NK-92 (cell line): ENCODE measurements around the gene MB.
"Not testable (repeated sequence)": the region's sequence is repeated elsewhere in the genome, so short reads cannot be mapped to it uniquely, and the experiment has no call there.

Experiments
- DNase-seq: peaks from one replicate; lab custom pipeline; 2025; ENCODE audit not compliant: unreplicated experiment; lab: John Stamatoyannopoulos, UW

Gene MB

DNA sequence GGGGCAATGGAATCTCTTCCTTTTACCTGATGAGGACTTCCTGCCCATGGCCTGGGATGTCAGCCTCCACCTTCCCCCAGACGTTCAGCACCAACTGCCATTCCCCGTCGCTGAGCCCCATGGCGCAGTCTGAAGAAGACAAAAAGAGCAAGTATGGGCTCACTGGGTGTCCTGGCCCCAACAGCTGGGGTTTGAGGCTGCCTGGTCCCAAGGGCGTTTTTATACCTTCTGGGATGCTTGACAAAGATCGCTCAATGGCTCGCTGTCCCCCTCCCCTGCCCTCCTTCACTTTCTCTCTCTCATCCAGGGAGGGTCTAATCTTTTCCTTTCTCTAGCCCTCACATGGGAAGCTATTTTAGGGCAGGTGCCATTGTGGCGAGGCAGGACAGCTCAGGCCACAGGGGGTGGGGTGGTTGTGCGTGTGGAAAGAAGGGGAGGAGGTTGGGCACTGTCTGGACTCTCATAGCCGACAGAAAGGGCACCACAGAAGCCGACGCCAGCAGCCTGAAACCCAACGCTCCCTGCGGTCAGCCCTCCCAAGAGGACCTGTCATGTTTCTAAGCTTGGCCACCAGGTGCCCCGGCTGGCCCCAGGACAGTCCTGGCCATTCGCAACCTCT, at the start of gene MB:
TSS of gene MB (minus strand) at position 193 of the 619 bp plus-strand sequence. CDS start at position 121, 72 bp downstream.
- no peak for DNase-seq

DNA sequence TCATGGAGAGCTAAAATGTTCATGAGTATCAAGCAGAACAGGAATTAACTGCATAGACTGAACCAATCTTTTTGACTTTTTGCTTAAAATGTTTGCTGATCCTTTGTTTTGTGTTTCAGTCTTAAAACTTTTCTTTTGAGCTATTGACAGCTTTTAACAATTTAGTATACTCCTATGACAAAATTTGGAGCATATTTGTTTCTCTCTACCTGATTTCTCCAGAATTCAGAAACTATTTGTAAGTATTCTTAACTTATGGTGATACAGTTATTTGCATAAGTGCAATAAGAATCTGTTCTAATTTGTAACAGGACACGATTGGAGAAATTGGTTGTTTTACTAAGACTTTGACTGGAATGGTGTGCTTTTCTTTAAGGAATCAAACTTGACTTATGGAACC, 49.6 kb upstream of the MB start:
- not testable (repeated sequence) for DNase-seq

DNA sequence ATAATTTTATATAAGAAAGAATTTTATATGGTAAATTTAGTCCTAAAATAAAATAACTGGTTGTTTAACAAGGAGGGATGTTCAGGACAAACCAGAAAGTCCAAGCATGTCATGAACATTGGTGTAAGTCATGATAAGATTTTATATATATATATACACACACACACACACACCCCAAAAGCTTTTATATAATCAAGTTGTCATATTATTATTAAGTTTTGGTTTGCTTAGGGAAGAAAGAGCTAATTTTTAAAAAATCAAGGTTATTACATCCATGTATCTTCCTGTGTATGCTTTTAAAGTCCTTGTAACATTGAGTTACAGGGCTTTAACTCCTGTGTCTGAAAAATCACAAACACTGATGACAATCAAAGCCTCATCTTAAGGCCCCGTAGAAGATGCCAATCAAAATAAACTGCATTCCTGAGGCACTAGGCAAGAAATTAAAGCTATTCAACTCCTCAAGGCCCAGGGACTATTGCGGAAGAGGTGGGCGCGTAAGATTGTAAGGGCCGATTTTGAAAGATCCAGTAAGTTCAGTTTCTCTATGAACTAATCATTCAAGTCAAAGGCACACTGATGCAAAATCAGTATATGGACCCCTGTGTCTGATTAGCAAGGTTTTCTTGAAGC, 47.9 kb upstream of the MB start:
- DNase-seq: no peak

DNA sequence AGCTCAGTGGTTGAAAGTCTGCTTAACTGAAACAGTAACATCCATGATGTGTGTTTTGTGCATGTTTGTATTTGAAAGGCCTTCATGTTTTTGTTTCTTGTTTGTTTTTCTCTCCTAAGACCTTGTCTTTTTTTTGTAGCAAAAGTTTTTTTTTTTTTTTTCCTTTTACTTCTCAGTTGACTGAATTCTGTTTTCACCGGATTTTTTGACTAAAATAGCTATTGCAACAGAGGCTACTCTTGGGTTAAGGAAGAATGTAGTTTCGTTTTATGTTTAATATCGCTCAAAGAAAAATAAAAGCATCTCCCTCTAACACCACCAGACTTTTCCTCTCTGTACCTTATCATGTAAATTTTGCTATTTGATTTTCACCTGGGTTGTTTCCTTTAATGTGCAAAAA, 46.2 kb upstream of the MB start:
- DNase-seq: no peak

DNA sequence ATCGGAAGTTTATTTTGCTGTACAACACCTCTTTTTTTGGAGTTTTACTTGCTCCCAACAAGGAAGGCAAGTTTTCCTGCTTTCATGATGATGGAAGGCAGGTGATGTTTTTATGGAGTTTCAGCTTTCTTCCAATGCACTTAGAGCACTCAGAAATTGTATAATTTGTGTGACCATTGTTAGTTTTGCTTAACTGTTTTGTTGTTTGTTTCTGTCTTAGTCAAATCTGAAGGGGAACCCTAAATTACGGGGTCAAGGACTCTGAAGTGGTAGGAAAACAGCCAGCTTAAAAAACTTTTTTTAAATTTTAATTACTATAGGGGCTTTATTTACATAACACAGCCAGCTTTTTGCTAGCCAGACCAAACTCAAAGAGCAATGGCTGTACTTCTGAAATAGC, 45.8 kb upstream of the MB start:
- DNase-seq: no peak

DNA sequence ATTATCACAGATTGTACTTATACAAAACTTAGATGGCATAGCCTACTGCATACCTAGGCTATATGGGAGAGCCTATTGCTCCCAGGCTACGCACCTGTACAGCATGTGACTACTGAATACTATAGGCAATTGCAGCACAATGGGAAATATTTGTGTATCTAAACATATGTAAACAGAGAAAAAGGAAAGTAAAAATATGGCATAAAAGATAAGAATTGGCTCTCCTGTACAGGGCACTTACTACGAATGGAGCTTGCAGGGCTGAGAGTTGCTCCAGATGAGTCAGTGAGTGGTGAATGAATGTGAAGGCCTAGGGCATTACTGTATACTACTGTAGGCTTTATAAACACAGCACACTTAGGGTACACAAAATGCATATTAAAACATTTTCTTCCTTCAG, 44.3 kb upstream of the MB start:
- no peak for DNase-seq

DNA sequence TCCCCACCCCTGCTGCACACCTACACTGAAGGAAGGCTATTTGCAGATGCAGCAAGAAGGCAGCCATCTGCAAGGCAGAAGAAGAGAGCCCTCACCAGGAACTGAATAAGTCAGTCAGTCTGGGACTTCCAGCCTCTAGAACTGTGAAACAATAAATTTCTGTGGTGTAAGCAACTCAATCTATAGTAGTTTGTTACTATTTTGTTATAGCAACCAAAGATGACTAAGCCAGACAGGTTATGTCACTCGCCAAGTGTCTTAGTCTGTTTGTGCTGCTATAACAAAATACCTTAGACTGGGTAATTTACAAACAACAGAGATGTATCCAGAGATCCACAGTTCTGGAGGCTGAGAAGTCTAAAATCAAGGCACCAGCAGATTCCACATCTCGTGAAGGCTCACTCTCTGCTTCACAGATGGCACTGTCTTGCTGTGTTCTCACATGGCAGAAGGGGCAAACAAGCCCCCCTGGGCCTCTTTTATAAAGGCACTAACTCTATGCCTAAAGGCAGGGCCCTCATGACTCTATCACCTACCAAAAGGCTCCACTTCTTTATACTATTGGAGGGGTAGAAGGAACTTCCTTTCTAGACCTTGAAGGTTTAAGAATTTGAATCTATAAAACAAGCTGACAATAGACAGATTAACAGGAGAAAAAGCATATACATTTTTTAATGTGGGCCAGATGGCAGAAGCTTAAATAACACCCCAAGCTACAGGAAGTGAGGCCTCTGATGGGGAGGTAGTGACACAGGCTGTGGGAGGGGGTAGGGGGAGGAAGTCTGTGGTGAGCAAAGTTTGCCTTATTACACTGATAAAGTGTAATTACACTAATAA, 43.4 kb upstream of the MB start:
- no peak for DNase-seq

DNA sequence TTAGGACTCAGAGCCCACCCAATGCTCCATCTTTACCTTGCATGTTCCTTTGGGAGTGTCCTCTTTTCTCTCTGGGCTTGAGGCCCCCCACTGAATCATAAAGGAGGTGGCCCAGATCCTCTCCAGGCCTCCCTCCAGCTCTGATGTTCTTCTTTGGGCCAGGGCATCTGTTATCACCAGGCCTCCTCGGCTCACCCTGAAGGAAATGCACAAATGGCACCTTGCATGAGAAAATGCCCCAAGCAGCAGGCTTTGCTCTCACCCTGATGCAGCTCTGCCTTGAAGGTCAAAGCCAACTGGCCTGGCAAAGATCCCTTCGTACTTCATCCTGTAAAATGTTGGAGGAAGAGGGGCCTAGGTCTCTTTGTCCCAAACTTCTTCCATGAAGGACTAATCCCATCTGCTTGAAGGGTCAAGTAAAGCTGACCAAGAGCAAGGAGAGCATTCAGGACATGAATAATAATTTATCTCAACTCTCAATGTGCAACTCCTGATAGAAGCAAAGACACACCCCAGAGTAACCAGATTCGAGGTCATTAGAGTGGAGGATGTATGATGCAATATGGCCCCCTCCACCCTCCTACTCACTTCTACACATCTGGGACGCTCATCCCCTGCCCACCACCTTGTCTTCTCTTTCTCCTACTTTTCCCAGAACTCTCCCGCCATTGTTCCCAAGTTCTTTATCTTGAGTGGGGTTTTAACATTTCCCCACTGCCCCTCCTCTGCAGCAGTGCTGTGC, 40.6 kb upstream of the MB start:
- no peak for DNase-seq

DNA sequence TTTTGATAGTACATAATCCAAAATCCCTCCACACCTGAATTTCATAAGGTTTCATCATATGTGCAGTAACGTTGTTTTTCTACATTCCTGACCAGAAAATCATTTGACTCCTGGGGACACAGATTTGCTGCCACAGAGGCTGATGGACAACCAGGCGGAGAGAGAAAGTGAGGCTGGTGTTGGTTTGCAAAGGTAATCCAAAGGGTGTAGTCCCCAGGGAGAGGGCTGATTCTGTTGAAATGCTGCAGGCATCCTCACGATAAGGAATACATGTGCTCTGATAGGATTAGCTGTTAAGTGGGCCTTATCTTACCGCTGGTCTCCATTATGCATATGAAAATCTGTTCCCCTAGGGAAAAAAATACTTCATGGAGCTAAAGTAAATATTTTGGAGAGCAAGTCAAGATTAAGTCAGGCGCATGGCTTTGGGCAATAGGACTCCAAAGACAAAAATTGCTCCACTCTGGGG, 39.2 kb upstream of the MB start:
- DNase-seq: no peak

DNA sequence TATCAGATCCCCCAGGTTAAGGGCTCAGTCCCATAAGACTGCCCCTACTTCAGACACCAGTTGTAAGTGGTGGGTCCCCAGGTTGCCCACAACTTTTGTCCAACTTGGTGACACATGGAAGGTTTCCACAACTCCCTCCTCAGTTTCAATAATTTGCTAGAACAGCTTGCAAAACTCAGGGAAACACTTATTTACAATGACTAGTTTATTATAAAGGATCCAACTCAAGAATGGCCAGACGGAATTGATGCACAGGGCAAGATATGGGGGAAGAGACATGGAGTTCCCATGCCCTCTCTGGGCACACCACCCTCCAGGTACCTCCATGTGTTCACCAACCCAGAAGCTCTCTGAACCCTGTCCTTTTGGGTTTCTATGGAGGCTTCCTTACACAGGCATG, 36.7 kb upstream of the MB start:
- DNase-seq: no peak

DNA sequence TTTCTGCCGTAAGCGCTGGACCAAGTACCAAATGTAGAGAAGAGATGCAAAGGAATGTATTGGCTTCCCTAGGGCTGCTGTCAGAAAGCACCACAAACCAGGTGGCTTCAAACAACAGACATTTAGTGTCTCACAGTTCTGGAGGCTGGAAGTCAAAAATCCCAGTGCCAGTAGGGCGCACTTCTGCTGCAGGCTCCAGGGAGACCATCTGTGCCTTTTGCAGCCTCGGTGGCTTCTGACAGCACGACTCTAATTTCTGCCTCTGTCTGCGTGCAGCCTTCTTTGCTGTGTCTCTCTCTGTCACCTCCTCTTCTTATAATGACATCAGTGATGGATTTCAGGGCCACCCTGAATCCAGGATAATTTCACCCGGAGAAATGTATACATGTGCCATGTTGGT, 34.0 kb upstream of the MB start:
- no peak for DNase-seq

DNA sequence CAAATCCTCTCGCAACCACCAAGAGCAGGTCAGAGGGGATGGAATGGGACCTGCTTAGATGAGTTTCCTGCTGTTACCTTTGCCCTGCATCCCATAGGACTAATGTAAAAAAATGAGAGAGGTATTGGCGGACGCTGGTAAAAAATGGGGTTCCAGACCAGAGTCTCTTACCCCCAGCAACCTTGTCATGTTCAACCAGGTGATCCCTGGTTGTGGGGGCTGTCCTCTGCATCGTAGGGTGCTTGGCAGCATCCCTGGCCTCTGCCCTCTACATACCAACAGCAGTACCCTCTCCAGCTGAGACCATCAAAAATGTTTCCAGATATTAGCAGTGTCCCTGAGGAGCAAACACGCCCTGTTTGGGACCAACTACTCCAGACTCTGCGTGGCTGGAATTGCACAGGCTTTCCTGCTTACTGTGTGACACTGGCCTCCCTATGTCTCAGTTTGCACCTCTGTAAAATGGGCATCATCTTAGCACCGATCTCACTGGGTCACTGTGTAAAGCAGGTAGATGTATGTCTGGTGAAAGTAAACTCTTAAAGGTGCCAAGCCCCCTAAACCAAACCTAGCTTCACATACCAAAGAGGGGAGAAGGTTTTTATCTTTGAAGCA, 32.6 kb upstream of the MB start:
- DNase-seq: no peak

DNA sequence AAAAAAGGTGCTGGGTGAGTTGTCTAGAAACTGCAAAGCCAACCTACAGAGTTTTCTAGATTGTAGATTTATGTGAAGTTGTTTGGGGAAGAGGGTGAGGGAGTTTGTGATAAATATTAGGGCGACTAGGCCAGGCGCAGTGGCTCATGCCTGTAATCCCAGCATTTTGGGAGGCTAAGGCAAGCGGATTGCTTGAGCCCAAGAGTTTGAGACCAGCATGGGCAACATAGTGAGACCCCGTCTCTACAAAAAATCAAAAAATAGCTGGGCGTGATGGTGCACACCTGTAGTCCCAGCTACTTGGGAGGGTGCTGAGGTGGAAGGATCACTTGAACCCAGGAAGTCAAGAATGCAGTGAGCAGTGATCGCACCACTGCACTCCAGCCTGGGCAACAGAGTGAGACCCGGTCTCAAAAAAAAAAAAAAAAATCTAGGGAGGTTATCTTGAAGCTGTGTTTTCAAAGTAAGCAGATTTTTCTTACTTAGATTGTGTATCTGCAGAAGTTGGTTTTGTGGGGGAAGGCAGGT, 32.0 kb upstream of the MB start:
- no peak for DNase-seq

DNA sequence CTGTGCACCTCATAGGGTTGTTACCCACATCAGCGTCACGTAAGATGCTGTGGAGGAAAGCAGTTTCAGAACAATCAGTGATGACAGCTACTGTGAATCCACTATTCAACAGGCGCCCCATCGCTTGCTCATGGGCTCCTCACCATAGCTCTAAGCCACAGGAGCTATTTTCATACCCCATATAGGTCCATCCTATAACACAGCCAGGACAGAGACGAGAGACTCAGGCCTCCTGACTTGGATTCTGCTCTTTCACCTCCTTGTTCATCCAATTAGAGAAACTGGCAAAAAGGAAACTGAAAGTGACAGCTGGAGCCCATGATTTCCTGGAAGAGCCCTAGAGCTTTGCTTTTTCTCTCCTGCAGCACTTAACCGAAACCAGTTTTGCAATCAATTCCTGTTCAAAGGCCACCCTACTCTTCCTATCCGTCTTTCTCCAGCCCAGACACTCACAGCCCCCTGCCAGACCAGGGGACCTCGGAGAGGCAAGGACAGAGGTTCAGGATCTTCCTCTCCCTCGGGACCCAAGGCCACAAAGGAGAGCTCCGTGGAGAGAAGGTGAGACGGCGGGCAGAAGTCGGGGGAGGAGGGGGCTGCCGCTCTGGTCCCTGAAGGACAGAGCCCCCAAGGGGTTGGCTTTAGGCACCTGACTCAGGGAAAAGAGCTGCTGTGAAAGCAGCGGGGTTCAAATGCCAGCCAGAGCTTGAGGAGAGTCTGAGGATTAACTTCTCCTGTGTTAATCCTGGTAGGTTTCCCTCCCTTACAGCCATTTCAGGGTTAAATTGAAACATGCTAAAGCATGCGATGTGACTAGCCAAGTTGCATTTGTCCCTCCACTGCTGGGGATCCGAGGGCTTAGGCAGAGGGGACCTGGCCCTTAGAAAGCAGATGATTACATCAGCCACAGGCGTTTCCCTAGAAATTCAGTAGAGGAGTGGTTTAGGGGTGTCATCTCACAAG, 31.2 kb upstream of the MB start, which contains the start of gene APOL6:
TSS of gene APOL6 (plus strand) at position 381 of the 960 bp plus-strand sequence. CDS start 7,980 bp downstream, outside the sequence.
- no peak for DNase-seq

DNA sequence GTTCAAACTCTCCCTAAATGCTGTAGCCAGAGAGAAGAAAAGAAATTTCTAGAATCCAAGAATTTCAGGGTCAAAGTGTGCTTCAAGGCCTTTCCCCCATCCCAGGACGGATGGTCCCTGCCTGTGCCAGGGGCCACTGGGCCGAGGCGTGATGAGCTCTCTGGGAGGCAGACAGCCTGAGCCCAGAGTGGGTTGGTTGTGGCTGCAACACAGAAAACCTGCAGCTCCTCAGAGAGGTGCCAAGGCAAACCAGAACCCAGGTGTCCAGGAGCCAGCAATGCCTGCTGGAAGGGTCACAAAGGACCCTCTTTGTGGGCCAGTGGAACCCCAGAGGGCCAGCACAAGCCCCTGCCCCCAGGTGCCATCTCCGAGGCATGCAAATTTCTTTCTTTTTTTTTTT, 28.5 kb upstream of the MB start:
- DNase-seq: no peak

DNA sequence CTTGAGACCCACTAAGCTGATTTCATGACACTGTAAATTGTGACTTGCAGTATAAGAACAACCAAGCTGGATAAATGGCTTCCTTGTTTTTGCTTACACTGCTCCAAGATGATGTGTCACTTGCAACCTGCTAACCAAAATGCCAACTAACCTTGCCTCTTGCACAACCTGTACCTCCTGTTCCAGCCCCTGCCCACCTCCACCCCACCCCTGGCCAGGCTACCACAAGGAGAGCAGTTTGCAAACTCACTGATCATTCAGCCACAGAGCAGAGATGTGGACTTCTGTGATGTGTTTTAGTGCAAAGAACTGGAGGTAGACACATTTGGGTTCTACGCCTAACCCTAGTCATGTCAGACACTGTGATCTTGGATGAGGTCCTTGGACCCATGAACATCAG, 26.9 kb upstream of the MB start:
- no peak for DNase-seq

DNA sequence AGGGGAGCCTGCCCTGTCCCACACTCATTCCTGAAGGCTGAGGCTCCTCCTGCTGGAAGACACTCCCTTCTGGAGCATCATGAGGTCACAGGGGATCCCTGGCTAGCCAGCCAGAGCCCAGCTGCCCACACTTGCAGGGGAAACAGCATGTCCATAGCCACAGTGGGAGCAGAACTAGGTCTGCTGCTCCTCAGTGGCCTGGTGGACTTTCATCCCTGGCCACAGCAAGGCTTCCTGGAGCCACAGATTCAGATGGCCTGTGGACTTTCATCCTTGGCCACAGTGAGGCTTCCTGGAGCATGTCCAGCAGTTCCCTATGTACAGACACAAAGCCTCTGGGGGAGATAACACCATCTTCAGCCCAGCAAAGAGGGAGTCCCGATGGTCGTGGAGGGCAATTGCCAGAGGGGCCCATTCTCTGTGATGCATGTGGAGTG, 25.2 kb upstream of the MB start:
- DNase-seq: no peak

DNA sequence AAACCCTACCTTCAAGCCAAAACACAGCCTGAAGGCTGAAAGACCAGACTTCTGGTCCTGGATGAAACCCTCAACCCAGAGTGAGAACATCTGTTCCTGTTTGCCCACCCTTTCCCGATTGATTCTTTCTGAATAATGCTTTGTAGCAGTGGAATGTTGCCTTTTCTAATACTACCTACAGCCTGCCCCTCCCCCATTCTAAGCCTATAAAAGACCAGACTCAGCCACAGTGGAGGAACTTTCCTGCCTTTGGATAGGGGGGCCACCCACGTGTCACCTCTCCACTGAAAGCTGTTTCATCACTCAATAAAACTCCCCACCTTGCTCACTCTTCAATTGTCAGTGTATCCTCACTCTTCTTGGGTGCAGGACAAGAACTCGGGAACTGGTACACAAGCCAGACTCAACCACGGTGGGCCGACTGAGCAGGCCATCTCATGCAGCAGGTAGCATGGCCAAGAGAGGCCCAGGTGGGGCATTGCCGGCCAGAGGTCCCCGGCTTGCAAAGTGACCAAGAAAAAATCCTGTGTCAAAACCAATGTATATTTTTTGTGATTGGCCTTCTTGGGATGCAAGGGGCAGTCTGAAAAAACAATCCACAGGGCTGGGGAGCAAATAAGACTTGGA, 24.5 kb upstream of the MB start:
- no peak for DNase-seq

DNA sequence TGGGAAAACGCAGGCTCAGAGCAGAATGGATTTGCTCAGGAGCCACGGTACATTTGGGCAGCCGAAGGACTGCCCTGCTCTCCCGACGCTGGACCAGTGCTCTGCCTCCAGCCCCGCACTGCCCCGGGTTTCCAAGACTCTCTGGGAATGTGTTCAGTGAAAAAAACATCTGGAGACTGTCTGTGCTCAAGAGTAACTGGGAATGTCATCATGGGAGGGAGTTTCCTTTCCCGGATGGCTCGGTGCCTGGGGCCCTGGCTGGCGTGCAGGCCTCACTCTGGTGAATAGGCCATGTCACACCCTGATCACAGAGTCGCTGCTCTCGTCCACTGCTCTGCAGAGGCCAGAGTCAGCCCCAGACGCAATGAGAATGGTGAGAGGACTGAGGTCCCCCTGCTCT, 21.3 kb upstream of the MB start:
- no peak for DNase-seq
